K562 (cell line): Measurements from ENCODE around the gene TSPAN13. TPM values are rescaled to one million over a fixed set of nuclear protein-coding genes. Genes with fewer than 3 reads are reported as not detected.

Experiments
- DPF2 ChIP-seq: fragments of 450-650 bp; IDR thresholded peaks from 2 replicates; pipeline ENCODE4 v1.6.1; 2016
- GATAD2B ChIP-seq: fragments of 450-650 bp; IDR thresholded peaks from 2 replicates; pipeline ENCODE4 v1.6.1; 2017; ENCODE audit warnings: mild to moderate bottlenecking, borderline replicate concordance
- HNRNPLL ChIP-seq: fragments of 200-400 bp; formaldehyde crosslinking; IDR thresholded peaks from 2 replicates; pipeline ENCODE4 v1.6.1; 2017; ENCODE audit warnings: low read length, low read depth, mild to moderate bottlenecking; ENCODE audit not compliant: poor library complexity, severe bottlenecking
- KDM5B ChIP-seq: fragments of 200-600 bp; sonication (generic); IDR thresholded peaks from 2 replicates; pipeline ENCODE4 v1.6.1; 2012; ENCODE audit warnings: low read depth, mild to moderate bottlenecking, moderate library complexity, low read length, control low read depth, inconsistent platforms; ENCODE audit not compliant: insufficient replicate concordance
- PKNOX1 ChIP-seq: fragments of 450-650 bp; IDR thresholded peaks from 2 replicates; pipeline ENCODE4 v1.6.1; 2016
- RBM34 ChIP-seq: fragments of 200-400 bp; formaldehyde crosslinking; IDR thresholded peaks from 2 replicates; pipeline ENCODE4 v1.6.1; 2018; ENCODE audit warnings: low read length, borderline replicate concordance; ENCODE audit not compliant: insufficient read depth
- SAFB2 ChIP-seq: fragments of 200-400 bp; formaldehyde crosslinking; IDR thresholded peaks from 2 replicates; pipeline ENCODE4 v1.6.1; 2018; ENCODE audit warnings: borderline replicate concordance, low read length, low read depth, moderate library complexity; ENCODE audit not compliant: severe bottlenecking
- ZNF212 ChIP-seq: fragments of 450-650 bp; formaldehyde crosslinking; IDR thresholded peaks from 2 replicates; pipeline ENCODE4 v1.4.0; 2020; ENCODE audit warnings: mild to moderate bottlenecking
- ZNF407 ChIP-seq: fragments of 450-650 bp; IDR thresholded peaks from 2 replicates; pipeline ENCODE4 v1.6.1; 2016; ENCODE audit warnings: low read depth
- polyA plus RNA-seq, 8 experiments: library from polyadenylated mRNA; depleted of rRNA in 4 of 8; stranded (reverse) in 5 of 8; unstranded in 3 of 8; fragments of >200 nt; fragmentation: Nextera tagmentation in 2 of 8; fragmentation: Illumina TruSeq in 1 of 8; extraction: Ambion mirVana in 2 of 8; extraction: Trizol in 1 of 8; gene quantifications; 2 replicates each; pipeline versions ENCODE4 v1.2.1 to v1.2.3, GENCODE V29; 2011 to 2014; ENCODE audit warnings: inconsistent platforms in 1 of 8, missing spikeins in 1 of 8
- total RNA-seq, 7 experiments: library from RNA; depleted of rRNA in 6 of 7; stranded (reverse); fragments of >200 nt in 6 of 7; fragmentation: Illumina TruSeq in 2 of 7; extraction: Trizol in 2 of 7; gene quantifications; 2 replicates each; pipeline versions ENCODE4 v1.2.1 to v1.2.3, GENCODE V29; 2011 to 2021; ENCODE audit warnings: low replicate concordance in 1 of 7

Gene TSPAN13
- total and polyA plus RNA-seq, 9 of the 15 experiments (the other 6 are each of a cell fraction or from before 2014, with no cell fraction given) = 7.8 to 46.3 (median 20.0) TPM

GRCh38 chr7:16758036-16758435, 4.5 kb downstream of the TSPAN13 start (continued):
- TF ChIP-seq ZNF407 = no peak
- no peak for TF ChIP-seq DPF2
- no peak for TF ChIP-seq RBM34
- TF ChIP-seq HNRNPLL = no peak
- TF ChIP-seq KDM5B = no peak
- TF ChIP-seq ZNF212 (CRISPR knock-in tag) = no peak
- no peak for TF ChIP-seq GATAD2B
- no peak for TF ChIP-seq PKNOX1
- no peak for TF ChIP-seq SAFB2
- TF ChIP-seq, all 486 proteins: peak for 0
